HepG2 (cell line): ENCODE data around the gene CAMKMT. TPM values are rescaled to one million over a fixed set of nuclear protein-coding genes. Genes with fewer than 3 reads are reported as not detected.

Source experiments
- ATAC-seq: fragments of 200-7000 bp; cut with Tn5 transposase; 3 replicates; pipeline ENCODE4 v1.9.1; 2020; ENCODE audit warnings: mild to moderate bottlenecking, moderate library complexity
- BruUV-seq: library from RNA; stranded (reverse); fragments of 400-500 nt; replicated peaks from 2 replicates; lab custom pipeline; 2021; lab: Mats Ljungman, UMichigan
- CTCF ChIA-PET: fragments of 300-600 bp; formaldehyde crosslinking; extraction: SDS; loops from one replicate; lab custom pipeline; 2021; ENCODE audit warnings: low total read pairs, inconsistent platforms, low intra/inter-chr PET ratio; lab: Yijun Ruan, JAX
- POLR2A ChIA-PET: fragments of 350-600 bp; sonication (Branson Sonifier 250); formaldehyde crosslinking; loops from one replicate; lab custom pipeline; 2020; ENCODE audit warnings: antibody characterized with exemption, inconsistent platforms; lab: Yijun Ruan, JAX
- DNase-seq: peaks from one replicate; pipeline ENCODE4 v3.0.0-alpha.2; 2015; ENCODE audit warnings: low spot score
- FAIRE-seq: peaks from 3 replicates; lab custom pipeline; 2011; peaks lifted over from hg19 to GRCh38; lab: Jason Lieb, UNC
- H2AFZ ChIP-seq: one replicate; pipeline ENCODE4 v1.6.1; 2011; ENCODE audit warnings: low read length, inconsistent platforms
- H3K27ac ChIP-seq: fragments of 300-600 bp; 3 replicates; pipeline ENCODE4 v1.8.0; 2011; ENCODE audit warnings: mixed run types, mild to moderate bottlenecking, mixed read lengths, low read length, inconsistent platforms; ENCODE audit not compliant: insufficient read depth; ENCODE audit errors: extremely low read length
- H3K27me3 ChIP-seq, 2 experiments: fragments of 200-600 bp in 1 of 2; 2 replicates in 1 of 2; 3 replicates in 1 of 2; pipeline versions ENCODE4 v1.6.0 to v1.8.0; 2011; ENCODE audit warnings: low read length in 2 of 2, mild to moderate bottlenecking in 2 of 2, moderate library complexity in 2 of 2, inconsistent platforms in 1 of 2; ENCODE audit not compliant: insufficient read depth in 2 of 2, control insufficient read depth in 1 of 2
- H3K36me3 ChIP-seq, 2 experiments: fragments of 200-600 bp in 1 of 2; replicated peaks in 1 of 2; 2 replicates in 1 of 2; 3 replicates in 1 of 2; pipeline versions ENCODE4 v1.5.1 to v1.8.0; 2011; ENCODE audit warnings: low read length in 2 of 2, inconsistent platforms in 1 of 2; ENCODE audit not compliant: insufficient read depth in 2 of 2, control insufficient read depth in 1 of 2
- H3K4me1 ChIP-seq: 2 replicates; pipeline ENCODE4 v1.5.1; 2012; ENCODE audit warnings: low read length, inconsistent platforms; ENCODE audit not compliant: insufficient read depth
- H3K4me2 ChIP-seq: 2 replicates; pipeline ENCODE4 v1.6.0; 2011; ENCODE audit warnings: low read depth, low read length, inconsistent platforms
- H3K4me3 ChIP-seq, 3 experiments: fragments of 200-600 bp in 1 of 3; sonication (generic), shearing (Covaris generic) in 1 of 3; replicated peaks in 1 of 3; 2 replicates each; pipeline ENCODE4 v1.5.1; 2011 to 2016; ENCODE audit warnings: low read length in 3 of 3, inconsistent platforms in 2 of 3, low read depth in 2 of 3, mild to moderate bottlenecking in 2 of 3, control low read depth in 1 of 3, mixed read lengths in 1 of 3; ENCODE audit not compliant: insufficient read depth in 1 of 3
- H3K79me2 ChIP-seq: one replicate; pipeline ENCODE4 v1.6.1; 2011; ENCODE audit warnings: low read length, inconsistent platforms; ENCODE audit not compliant: insufficient read depth
- H3K9ac ChIP-seq: 2 replicates; pipeline ENCODE4 v1.6.0; 2011; ENCODE audit warnings: mild to moderate bottlenecking, low read depth, low read length, inconsistent platforms; ENCODE audit not compliant: insufficient read depth
- H3K9me3 ChIP-seq: 2 replicates; pipeline ENCODE4 v1.5.1; 2012; ENCODE audit warnings: mild to moderate bottlenecking, low read length
- H4K20me1 ChIP-seq: 2 replicates; pipeline ENCODE4 v1.6.0; 2011; ENCODE audit warnings: inconsistent platforms, mild to moderate bottlenecking, low read length, moderate library complexity; ENCODE audit not compliant: insufficient read depth
- HBP1 ChIP-seq: IDR thresholded peaks from 2 replicates; pipeline ENCODE4 v1.6.1; 2016; ENCODE audit warnings: low read depth, control low read depth
- HNF4A ChIP-seq: sonication (generic); formaldehyde crosslinking; IDR thresholded peaks from 2 replicates; pipeline ENCODE4 v1.4.0; 2020; ENCODE audit warnings: missing genetic modification reagents
- IKZF1 ChIP-seq: fragments of 450-650 bp; IDR thresholded peaks from 2 replicates; pipeline ENCODE4 v1.7.1; 2016
- KMT2B ChIP-seq: IDR thresholded peaks from 2 replicates; pipeline ENCODE4 v1.6.1; 2016; ENCODE audit warnings: missing genetic modification reagents, missing compliant biosample characterization
- MAFF ChIP-seq: IDR thresholded peaks from 2 replicates; pipeline ENCODE4 v1.6.1; 2011; ENCODE audit warnings: low read depth, low read length, improper control_type of control experiment
- RBAK ChIP-seq: sonication (generic); formaldehyde crosslinking; IDR thresholded peaks from 2 replicates; pipeline ENCODE4 v1.5.1; 2020; ENCODE audit warnings: mild to moderate bottlenecking, missing genetic modification reagents
- SKIL ChIP-seq: sonication (generic); formaldehyde crosslinking; IDR thresholded peaks from 2 replicates; pipeline ENCODE4 v1.8.0; 2022; ENCODE audit warnings: missing genetic modification reagents, mild to moderate bottlenecking, moderate library complexity, borderline replicate concordance
- TAF15 ChIP-seq: fragments of 200-400 bp; formaldehyde crosslinking; IDR thresholded peaks from one replicate; pipeline ENCODE4 v1.6.1; 2018; ENCODE audit warnings: mild to moderate bottlenecking, low read depth, low read length; ENCODE audit not compliant: poor library complexity, severe bottlenecking
- TRIM24 ChIP-seq: sonication (generic); formaldehyde crosslinking; IDR thresholded peaks from 2 replicates; pipeline ENCODE4 v1.8.0; 2022; ENCODE audit warnings: mild to moderate bottlenecking, missing genetic modification reagents
- ZBTB7B ChIP-seq: sonication (generic); formaldehyde crosslinking; IDR thresholded peaks from 2 replicates; pipeline ENCODE4 v1.4.0; 2020; ENCODE audit warnings: missing genetic modification reagents
- ZFAT ChIP-seq: sonication (generic); formaldehyde crosslinking; conservative IDR thresholded peaks from 2 replicates; pipeline ENCODE4 v1.8.1; 2023; ENCODE audit warnings: missing genetic modification reagents, inconsistent platforms
- ZNF674 ChIP-seq: sonication (generic); formaldehyde crosslinking; IDR thresholded peaks from 2 replicates; pipeline ENCODE4 v1.5.0; 2020; ENCODE audit warnings: low read depth, mild to moderate bottlenecking, missing genetic modification reagents
- ZNF746 ChIP-seq: sonication (generic); formaldehyde crosslinking; IDR thresholded peaks from 2 replicates; pipeline ENCODE4 v1.8.0; 2022; ENCODE audit warnings: mild to moderate bottlenecking, missing genetic modification reagents
- ZNF879 ChIP-seq: sonication (generic); formaldehyde crosslinking; IDR thresholded peaks from 2 replicates; pipeline ENCODE4 v1.8.1; 2023; ENCODE audit warnings: missing genetic modification reagents
- WGBS: methylation state at CpG from one replicate; pipeline ENCODE4 v1.1.6; 2017; ENCODE audit warnings: low lambda C conversion rate; 5-methylcytosine and 5-hydroxymethylcytosine counted together
- in situ Hi-C: cut with HindIII; loops from 2 replicates; pipeline ENCODE4 v1.10.0; 2017; ENCODE audit warnings: low pct_unique_long_range_greater_than_20kb; ENCODE audit not compliant: extremely low pct_ligation_motif_present
- intact Hi-C: fragments of 100-400 bp; cut with micrococcal nuclease; formaldehyde crosslinking; loops from one replicate; pipeline ENCODE4 v1.10.0; 2022; ENCODE audit not compliant: unreplicated experiment
- polyA plus RNA-seq, 8 experiments: library from polyadenylated mRNA; depleted of rRNA in 3 of 8; stranded (reverse) in 7 of 8; unstranded in 1 of 8; fragments of >200 nt; fragmentation: Illumina TruSeq in 4 of 8; extraction: Trizol in 4 of 8; gene quantifications; 2 replicates each; pipeline versions ENCODE4 v1.2.1 to v1.2.3, GENCODE V29; 2011 to 2016; ENCODE audit warnings: low read depth in 4 of 8, missing spikeins in 1 of 8, mixed read lengths in 1 of 8; ENCODE audit not compliant: insufficient read depth in 1 of 8
- total RNA-seq, 5 experiments: library from RNA; depleted of rRNA; stranded (reverse); fragments of >200 nt; fragmentation: Illumina TruSeq; extraction: Trizol; gene quantifications; 2 replicates each; pipeline ENCODE4 v1.2.3, GENCODE V29; 2016; ENCODE audit warnings: low read depth in 1 of 5
- TF ChIP-seq, protein P1 (sequence below): sonication (generic); formaldehyde crosslinking; IDR thresholded peaks from 2 replicates; pipeline ENCODE4 v1.4.0; 2020; ENCODE audit warnings: missing genetic modification reagents

CAMKMT gene
- total and polyA plus RNA-seq, 2 of the 13 experiments (the other 11 are each of a cell fraction or from before 2014, with no cell fraction given), result 6.9 to 20.8 TPM

DNA sequence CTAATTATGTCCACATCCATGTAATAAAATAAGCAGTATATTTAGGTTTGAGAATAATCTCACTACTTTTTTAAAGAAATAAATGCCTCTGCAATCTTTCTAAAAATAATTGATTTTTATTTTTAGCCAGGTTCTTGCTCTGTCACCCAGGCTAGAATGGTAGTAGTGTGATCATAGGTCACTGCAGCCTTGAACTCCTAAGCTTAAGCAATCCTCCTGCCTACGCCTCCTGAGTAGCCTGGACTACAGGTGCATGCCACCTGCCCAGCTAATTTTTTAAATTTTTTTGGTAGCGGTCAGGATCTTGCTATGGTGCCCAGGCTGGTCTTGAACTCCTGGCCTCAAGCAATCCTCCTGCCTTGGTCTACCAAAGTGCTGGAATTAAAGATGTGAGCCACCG lies 133.3 kb downstream of the CAMKMT start:
- POLR2A ChIA-PET, result no interaction called here
- in situ Hi-C loops, result no loop called here

More for the DNA sequence above, 133.3 kb downstream of the CAMKMT start:
- Histone ChIP-seq H4K20me1 (no peaks in the 10 kb centered on the region), H3K4me1 (peaks cover 22% of the 10 kb centered on the region), H3K27ac (no peak overlapping the region), H2AFZ (no peak overlapping the region), H3K4me3 (no peak overlapping the region), H3K9ac (no peak overlapping the region), H3K27me3 (no peaks in the 10 kb centered on the region), H3K4me2 (no peak overlapping the region), H3K9me3 (no peaks in the 10 kb centered on the region), H3K79me2 (no peaks in the 10 kb centered on the region), H3K36me3 (no peaks in the 10 kb centered on the region)
- WGBS, result 93% methylated on average over 3 of the region's 3 CpGs
- intact Hi-C loops, result no loop called here
- CTCF ChIA-PET, result no interaction called here
- no peak for DNase-seq
- no TSS peak for BruUV-seq
- no peak for ATAC-seq
- TF ChIP-seq ZFAT (CRISPR knock-in tag) (no peak), TRIM24 (CRISPR knock-in tag) (no peak), KMT2B (CRISPR knock-in tag) (no peak), SKIL (CRISPR knock-in tag) (no peak), IKZF1 (no peak), TAF15 (no peak), MAFF (no peak), ZBTB7B (no peak), ZNF746 (CRISPR knock-in tag) (no peak), HNF4A (CRISPR knock-in tag) (no peak), HBP1 (no peak), ZNF879 (CRISPR knock-in tag) (no peak), RBAK (no peak), ZNF674 (no peak)
- TF ChIP-seq, protein P1, sequence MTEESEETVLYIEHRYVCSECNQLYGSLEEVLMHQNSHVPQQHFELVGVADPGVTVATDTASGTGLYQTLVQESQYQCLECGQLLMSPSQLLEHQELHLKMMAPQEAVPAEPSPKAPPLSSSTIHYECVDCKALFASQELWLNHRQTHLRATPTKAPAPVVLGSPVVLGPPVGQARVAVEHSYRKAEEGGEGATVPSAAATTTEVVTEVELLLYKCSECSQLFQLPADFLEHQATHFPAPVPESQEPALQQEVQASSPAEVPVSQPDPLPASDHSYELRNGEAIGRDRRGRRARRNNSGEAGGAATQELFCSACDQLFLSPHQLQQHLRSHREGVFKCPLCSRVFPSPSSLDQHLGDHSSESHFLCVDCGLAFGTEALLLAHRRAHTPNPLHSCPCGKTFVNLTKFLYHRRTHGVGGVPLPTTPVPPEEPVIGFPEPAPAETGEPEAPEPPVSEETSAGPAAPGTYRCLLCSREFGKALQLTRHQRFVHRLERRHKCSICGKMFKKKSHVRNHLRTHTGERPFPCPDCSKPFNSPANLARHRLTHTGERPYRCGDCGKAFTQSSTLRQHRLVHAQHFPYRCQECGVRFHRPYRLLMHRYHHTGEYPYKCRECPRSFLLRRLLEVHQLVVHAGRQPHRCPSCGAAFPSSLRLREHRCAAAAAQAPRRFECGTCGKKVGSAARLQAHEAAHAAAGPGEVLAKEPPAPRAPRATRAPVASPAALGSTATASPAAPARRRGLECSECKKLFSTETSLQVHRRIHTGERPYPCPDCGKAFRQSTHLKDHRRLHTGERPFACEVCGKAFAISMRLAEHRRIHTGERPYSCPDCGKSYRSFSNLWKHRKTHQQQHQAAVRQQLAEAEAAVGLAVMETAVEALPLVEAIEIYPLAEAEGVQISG (CRISPR knock-in tag), result no peak
- FAIRE-seq, result no peak
